OCI-LY1 (cell line): ENCODE measurements around the gene ARL3.
"Not testable (repeated sequence)": the region's sequence is repeated elsewhere in the genome, so short reads cannot be mapped to it uniquely, and the experiment has no call there.

Experiments
- H2AFZ ChIP-seq: fragments of 200-600 bp; sonication (generic), shearing (Covaris generic); 2 replicates; pipeline ENCODE4 v1.6.0; 2014; ENCODE audit warnings: antibody characterized with exemption, mild to moderate bottlenecking, low read length
- H3F3A ChIP-seq: fragments of 200-600 bp; sonication (generic), shearing (Covaris generic); 2 replicates; pipeline ENCODE4 v1.6.0; 2014; ENCODE audit warnings: mild to moderate bottlenecking, antibody characterized with exemption, low read length, moderate library complexity; ENCODE audit not compliant: insufficient read depth
- H3K27ac ChIP-seq: fragments of 200-600 bp; sonication (generic); 2 replicates; pipeline ENCODE4 v1.5.1; 2014; ENCODE audit warnings: low read length, mixed run types, mild to moderate bottlenecking, low read depth; ENCODE audit not compliant: poor library complexity, severe bottlenecking
- H3K27me3 ChIP-seq: fragments of 200-600 bp; sonication (generic); 2 replicates; pipeline ENCODE4 v1.6.0; 2014; ENCODE audit warnings: antibody characterized with exemption, mild to moderate bottlenecking, low read length, moderate library complexity; ENCODE audit not compliant: insufficient read depth
- H3K36me3 ChIP-seq: fragments of 200-600 bp; sonication (generic); 2 replicates; pipeline ENCODE4 v1.6.1; 2014; ENCODE audit warnings: mild to moderate bottlenecking, antibody characterized with exemption, low read length, moderate library complexity, mixed read lengths; ENCODE audit not compliant: insufficient read depth
- H3K4me1 ChIP-seq: fragments of 200-600 bp; sonication (generic); 2 replicates; pipeline ENCODE4 v1.5.1; 2014; ENCODE audit warnings: mild to moderate bottlenecking, low read length, moderate library complexity; ENCODE audit not compliant: insufficient read depth, severe bottlenecking
- H3K4me2 ChIP-seq: fragments of 200-600 bp; sonication (generic), shearing (Covaris generic); 2 replicates; pipeline ENCODE4 v1.6.1; 2014; ENCODE audit warnings: low read length
- H3K4me3 ChIP-seq: fragments of 200-600 bp; sonication (generic); 2 replicates; pipeline ENCODE4 v1.5.1; 2014; ENCODE audit warnings: low read length, low read depth, mild to moderate bottlenecking, mixed read lengths; ENCODE audit not compliant: poor library complexity, severe bottlenecking
- H3K79me2 ChIP-seq: fragments of 200-600 bp; shearing (Covaris generic); 2 replicates; pipeline ENCODE4 v1.6.1; 2016; ENCODE audit warnings: mixed run types, low read length, mixed read lengths; ENCODE audit not compliant: insufficient read depth
- H3K9ac ChIP-seq: fragments of 200-600 bp; sonication (generic), shearing (Covaris generic); 2 replicates; pipeline ENCODE4 v1.6.1; 2014; ENCODE audit warnings: mild to moderate bottlenecking, low read length, mixed read lengths
- H3K9me2 ChIP-seq: fragments of 200-600 bp; sonication (generic), shearing (Covaris generic); 2 replicates; pipeline ENCODE4 v1.6.1; 2014; ENCODE audit warnings: low read depth, mild to moderate bottlenecking, low read length, mixed read lengths
- H3K9me3 ChIP-seq: fragments of 200-600 bp; shearing (Covaris generic); 2 replicates; pipeline ENCODE4 v1.6.1; 2014; ENCODE audit warnings: low read length, mixed read lengths
- H4K20me1 ChIP-seq: fragments of 200-600 bp; sonication (generic), shearing (Covaris generic); 2 replicates; pipeline ENCODE4 v1.6.0; 2016; ENCODE audit warnings: mild to moderate bottlenecking, low read length; ENCODE audit not compliant: insufficient read depth
- EZH2 ChIP-seq: fragments of 200-600 bp; sonication (generic), shearing (Covaris generic); IDR thresholded peaks from 2 replicates; pipeline ENCODE4 v1.8.0; 2017; ENCODE audit warnings: borderline replicate concordance, mixed run types, mild to moderate bottlenecking, antibody characterized with exemption, low read length, moderate library complexity, mixed read lengths
- TF ChIP-seq, protein P1 (sequence below): fragments of 200-600 bp; sonication (generic), shearing (Covaris generic); IDR thresholded peaks from 2 replicates; pipeline ENCODE4 v1.5.1; 2017; ENCODE audit warnings: mild to moderate bottlenecking, antibody characterized with exemption, low read length, moderate library complexity, mixed read lengths

Gene ARL3

DNA sequence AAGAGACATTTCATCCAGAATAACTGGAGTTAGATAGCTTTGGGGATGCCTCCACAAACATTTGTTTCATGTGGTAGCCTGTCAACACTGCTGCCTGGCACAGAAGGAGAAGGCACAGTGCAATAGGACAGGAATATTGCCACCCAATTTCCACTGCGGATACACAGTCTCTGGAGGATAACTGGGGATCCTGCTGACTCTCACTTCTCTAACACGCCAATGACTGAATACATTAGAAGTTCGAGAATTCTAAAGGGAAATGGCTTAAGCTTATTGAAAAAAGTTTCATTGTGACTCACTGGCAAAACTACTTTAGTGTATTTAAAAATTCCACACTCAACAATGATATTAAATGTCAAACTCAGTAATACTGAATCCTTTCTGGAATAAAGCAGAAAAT is 12.9 kb downstream of the ARL3 start:
- no peak for TF ChIP-seq EZH2
- TF ChIP-seq, protein P1, sequence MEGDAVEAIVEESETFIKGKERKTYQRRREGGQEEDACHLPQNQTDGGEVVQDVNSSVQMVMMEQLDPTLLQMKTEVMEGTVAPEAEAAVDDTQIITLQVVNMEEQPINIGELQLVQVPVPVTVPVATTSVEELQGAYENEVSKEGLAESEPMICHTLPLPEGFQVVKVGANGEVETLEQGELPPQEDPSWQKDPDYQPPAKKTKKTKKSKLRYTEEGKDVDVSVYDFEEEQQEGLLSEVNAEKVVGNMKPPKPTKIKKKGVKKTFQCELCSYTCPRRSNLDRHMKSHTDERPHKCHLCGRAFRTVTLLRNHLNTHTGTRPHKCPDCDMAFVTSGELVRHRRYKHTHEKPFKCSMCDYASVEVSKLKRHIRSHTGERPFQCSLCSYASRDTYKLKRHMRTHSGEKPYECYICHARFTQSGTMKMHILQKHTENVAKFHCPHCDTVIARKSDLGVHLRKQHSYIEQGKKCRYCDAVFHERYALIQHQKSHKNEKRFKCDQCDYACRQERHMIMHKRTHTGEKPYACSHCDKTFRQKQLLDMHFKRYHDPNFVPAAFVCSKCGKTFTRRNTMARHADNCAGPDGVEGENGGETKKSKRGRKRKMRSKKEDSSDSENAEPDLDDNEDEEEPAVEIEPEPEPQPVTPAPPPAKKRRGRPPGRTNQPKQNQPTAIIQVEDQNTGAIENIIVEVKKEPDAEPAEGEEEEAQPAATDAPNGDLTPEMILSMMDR, result no peak
- H4K20me1 ChIP-seq, result no peaks in the 10 kb centered on the region
- no peak overlapping the region for H3K4me2 ChIP-seq

DNA sequence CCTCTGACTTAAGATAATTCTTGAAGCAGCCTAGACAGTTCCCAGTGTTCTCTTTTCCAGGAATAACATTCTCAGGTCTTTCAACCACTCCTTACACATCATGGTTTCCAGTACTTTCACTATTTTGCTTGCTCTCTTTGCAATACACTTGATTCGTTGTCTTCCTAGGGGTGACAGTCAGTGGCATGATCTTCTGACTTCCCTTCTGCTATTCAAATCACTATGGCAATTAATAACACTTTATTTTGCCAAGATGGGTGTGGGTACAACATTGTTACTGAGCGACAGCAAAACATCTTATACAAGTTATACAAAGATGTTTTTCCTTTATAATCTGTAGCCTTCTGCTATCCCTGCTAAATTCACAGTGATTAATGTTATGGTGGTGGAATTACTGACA is 15.3 kb downstream of the ARL3 start:
- H3K79me2 ChIP-seq, result no peaks in the 10 kb centered on the region
- no peaks in the 10 kb centered on the region for H3K4me1 ChIP-seq
- 0 out of 2 replicates have a peak, but pooled peaks cover 4% of the 10 kb centered on the region for H3K36me3 ChIP-seq
- H3K4me3 ChIP-seq, result no peak overlapping the region
- H3K4me2 ChIP-seq, result no peak overlapping the region
- no peaks in the 10 kb centered on the region for H4K20me1 ChIP-seq
- H2AFZ ChIP-seq, result no peak overlapping the region
- H3K9me2 ChIP-seq, result no peaks in the 10 kb centered on the region
- H3K27ac ChIP-seq, result no peak overlapping the region
- H3K27me3 ChIP-seq, result no peaks in the 10 kb centered on the region
- H3K9ac ChIP-seq, result no peak overlapping the region
- H3K9me3 ChIP-seq, result no peaks in the 10 kb centered on the region
- H3F3A ChIP-seq, result no peaks in the 10 kb centered on the region
- TF ChIP-seq EZH2, result no peak
- TF ChIP-seq, protein P1, result no peak

More for the DNA sequence above, 12.9 kb downstream of the ARL3 start:
- no peaks in the 10 kb centered on the region for H3K27me3 ChIP-seq
- H3K9me3 ChIP-seq, result no peaks in the 10 kb centered on the region
- H3K27ac ChIP-seq, result no peak overlapping the region
- H3K9me2 ChIP-seq, result no peaks in the 10 kb centered on the region
- H3K4me3 ChIP-seq, result no peak overlapping the region
- no peaks in the 10 kb centered on the region for H3F3A ChIP-seq
- H3K9ac ChIP-seq, result no peak overlapping the region
- 0 out of 2 replicates have a peak, but pooled peaks cover 4% of the 10 kb centered on the region for H3K36me3 ChIP-seq
- peaks cover 5% of the 10 kb centered on the region for H3K4me1 ChIP-seq
- no peaks in the 10 kb centered on the region for H3K79me2 ChIP-seq
- H2AFZ ChIP-seq, result no peak overlapping the region

DNA sequence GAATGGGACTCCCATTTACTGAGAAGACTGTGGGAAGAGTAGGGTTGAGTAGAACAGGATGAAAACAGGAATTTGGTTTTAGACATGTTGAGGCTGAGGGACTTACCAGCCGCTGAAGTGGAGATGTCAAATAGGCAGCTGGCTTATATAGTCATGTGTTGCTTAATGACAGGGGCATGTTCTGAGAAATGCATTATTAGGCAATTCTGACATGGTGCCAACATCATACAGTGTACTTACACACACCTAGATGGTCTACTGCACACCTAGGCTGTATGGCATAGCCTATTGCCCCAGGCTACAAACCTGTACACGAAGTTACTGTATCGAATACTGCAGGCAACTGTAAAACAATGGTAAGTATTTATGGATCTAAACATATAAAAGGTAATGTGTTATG is 17.5 kb downstream of the ARL3 start:
- no peak overlapping the region for H3K4me3 ChIP-seq
- TF ChIP-seq, protein P1, result no peak
- no peaks in the 10 kb centered on the region for H3K27me3 ChIP-seq
- H3K9me2 ChIP-seq, result no peaks in the 10 kb centered on the region
- no peaks in the 10 kb centered on the region for H3K4me1 ChIP-seq
- H3K9ac ChIP-seq, result no peak overlapping the region
- no peaks in the 10 kb centered on the region for H4K20me1 ChIP-seq
- no peaks in the 10 kb centered on the region for H3F3A ChIP-seq
- no peak overlapping the region for H3K4me2 ChIP-seq
- no peak overlapping the region for H3K27ac ChIP-seq
- no peaks in the 10 kb centered on the region for H3K9me3 ChIP-seq
- H3K79me2 ChIP-seq, result no peaks in the 10 kb centered on the region
- H3K36me3 ChIP-seq, result 0 out of 2 replicates have a peak, but pooled peaks cover 4% of the 10 kb centered on the region
- H2AFZ ChIP-seq, result no peak overlapping the region

DNA sequence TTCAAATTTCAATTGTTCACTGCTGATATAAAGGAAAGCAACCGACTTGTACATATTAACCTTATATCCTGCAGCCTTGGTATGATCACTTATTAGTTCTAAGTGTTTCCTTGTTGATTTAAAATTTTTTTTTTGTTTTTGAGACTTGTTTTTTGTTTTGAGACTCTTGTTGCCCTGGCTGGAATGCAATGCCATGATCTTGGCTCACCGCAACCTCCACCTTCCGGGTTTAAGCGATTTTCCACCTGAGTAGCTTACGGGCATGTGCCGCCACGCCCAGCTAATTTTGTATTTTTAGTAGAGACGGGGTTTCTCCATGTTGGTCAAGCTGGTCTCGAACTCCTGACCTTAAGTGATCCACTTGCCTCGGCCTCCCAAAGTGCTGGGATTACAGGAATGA is 18.8 kb downstream of the ARL3 start:
- H2AFZ ChIP-seq, H3K9ac ChIP-seq, H3K4me1 ChIP-seq, H3K4me2 ChIP-seq, H3K27ac ChIP-seq, H3K4me3 ChIP-seq, H3K9me3 ChIP-seq, H3K79me2 ChIP-seq, H4K20me1 ChIP-seq, H3K9me2 ChIP-seq, H3F3A ChIP-seq, H3K36me3 ChIP-seq, H3K27me3 ChIP-seq: not testable (repeated sequence)
